Anterior cingulate cortex (tissue), 58 donors: ENCODE data around the gene SYNE1.
A peak's percentile ranks its signal among the peaks of the same experiment; 100 is the strongest.
"Not testable (repeated sequence)": the region's sequence is repeated elsewhere in the genome, so short reads cannot be mapped to it uniquely, and the experiment has no call there.

Experiments
- DNase-seq, 58 donors: peaks; one replicate each; lab custom pipeline; 2025; lab: John Stamatoyannopoulos, UW

Gene SYNE1

DNA sequence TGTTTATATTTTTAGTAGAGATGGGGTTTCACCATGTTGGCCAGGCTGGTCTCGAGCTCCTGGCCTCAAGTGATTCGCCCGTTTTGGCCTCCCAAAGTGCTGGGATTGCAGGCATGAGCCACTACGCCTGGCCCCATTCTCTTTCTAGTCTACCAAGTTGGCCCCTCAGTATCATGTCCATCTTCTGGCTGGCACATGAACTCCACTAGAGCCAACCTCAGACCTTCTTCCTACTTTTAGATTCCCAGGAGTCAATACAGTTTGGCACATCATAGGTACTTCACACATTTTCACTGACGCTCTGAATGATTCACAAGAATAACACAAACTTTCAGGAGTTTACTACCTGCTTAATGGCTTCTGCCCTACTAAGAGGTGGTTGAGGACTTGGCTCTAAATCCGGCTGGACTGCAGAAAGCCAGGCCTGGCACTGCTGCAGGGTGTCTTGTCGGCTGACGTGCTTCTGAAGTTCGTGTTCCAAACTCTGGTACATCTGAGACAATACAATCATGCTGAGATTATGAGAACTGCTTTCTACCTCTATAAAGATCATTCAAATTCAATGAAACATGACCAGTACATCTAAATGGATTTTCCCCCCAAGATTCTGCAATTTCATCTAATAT, 293.3 kb downstream of the SYNE1 start:
- no peak for DNase-seq

DNA sequence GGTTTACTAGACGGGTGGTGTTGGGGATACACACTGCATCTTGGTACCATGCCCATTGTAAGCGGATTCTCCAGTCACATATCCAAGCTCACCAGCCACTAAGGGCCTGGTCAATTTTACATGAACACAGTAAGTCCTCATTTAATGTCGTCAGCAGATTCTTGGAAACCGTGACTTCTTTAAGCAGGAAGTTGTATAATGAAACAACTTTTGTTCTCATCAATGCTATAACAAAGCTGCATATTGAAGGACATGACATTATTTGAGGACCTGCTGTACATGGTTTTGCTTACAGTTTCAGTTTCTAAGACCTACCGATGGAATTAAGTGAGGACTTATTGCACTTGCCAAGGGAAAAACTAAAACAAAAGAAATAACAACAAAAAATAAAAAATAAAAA, 295.6 kb downstream of the SYNE1 start:
- no peak for DNase-seq

DNA sequence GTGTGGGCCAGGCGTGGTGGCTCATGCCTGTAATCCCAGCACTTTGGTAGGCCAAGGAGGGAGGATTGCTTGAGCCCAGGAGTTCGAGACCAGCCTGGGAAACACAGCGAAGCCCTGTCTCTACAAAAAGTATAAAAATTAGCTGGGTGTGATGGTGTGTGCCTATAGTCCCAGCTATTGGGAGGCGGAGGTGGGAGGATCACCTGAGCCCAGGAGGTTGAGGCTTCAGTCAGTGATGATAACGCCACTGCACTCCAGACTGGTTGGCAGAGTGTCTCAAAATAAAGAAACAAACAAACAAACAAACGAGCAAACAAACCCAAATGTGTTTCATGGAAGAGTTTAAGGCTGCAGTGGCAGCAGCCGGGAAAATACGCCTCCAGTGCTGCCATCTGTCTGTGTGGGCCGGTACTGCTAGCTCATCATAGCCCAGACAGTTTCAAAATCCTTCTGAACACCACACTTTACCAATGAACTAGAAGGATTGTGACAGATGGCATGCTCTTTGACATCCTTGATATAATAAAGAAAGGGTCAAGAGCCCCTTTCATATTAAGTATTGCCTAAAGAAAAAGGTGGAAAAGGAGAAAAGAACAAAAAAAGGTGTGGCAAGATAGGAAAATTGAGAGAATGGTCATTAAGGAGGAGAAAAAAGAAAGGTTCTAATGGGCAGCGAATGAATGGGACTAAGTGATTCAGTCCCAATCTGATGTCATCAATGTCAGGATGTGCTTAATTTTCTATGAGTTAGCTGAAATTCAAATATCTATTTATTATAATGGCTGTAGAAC, 298.6 kb downstream of the SYNE1 start:
- peak in 33 of 58 donors; percentile 2 to 63 (median 17) for DNase-seq

DNA sequence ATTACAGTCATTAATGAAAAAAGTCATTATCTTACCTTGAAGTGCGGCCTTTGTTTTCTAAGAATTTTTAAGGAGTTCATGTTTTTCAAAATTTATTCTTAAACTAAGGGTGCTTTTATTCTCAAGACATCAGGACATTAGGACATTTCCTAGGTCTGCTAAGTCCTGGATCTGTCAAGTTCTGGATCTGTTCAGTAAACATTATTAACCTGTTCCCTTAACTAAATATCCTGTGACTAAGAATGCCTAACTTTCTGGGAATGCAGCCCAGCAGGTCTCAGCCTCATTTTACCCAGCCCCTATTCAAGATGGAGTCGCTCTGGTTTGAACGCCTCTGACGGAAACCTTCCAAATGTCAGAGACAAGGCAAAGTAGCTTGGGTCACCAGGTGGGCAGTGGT, 302.6 kb downstream of the SYNE1 start:
- no peak for DNase-seq

DNA sequence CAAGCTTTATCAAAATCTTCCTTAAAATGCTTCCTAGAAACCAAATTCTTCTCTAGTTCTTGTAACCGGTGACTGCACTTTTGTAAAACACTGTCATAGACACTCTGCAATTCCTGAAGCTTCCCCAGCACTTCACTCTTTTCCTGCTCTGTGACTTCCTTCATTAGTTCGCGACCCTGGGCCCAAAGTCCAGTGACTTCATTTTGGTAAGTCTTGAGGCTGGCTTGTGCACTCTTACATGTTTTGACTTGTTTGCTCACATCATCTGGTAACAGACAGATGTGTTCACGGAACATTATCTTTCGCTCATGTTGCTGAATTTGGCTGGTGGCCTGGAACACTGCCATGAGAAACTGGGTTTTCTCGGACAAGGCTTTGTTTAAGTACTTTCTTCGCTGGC, 306.2 kb downstream of the SYNE1 start:
- DNase-seq, result no peak

DNA sequence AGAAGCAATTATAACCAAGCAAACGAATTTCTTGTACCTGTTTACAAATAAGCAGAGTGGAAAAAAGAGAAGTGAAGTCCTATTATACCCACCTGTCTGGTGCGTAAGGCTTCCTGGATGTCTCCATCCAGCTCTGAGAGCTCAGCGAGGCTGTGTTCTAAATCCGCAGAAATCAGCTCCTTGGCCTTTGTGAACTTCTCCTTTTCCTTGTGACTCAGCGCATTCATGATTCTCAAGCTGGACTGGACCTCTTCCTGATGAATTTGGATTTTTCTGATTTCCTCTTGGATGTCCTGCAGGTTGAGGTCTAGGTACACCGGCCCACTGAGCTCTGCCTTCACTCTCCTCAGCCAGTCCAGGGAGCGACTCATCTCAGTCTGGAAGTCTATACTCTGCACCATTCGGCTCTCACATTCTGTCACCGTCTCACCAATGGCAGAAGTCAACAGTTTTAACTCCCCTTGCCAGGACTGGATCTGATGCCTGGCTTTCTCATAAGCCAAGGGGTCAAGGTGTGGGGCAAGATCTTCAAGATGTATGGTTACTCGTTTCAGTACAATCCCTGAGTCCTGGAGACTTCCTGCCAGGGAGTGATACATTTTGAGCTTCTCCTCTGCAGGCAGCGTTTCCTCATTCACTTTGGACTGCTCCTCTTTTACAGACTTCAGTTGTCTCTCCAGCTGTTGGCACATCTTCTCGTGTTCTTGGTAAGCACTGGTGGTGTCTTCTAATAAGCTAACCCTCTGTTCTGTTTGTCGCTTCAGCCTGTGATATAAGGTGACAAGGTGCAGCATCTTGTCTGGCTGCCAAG, 307.3 kb downstream of the SYNE1 start:
- no peak for DNase-seq

DNA sequence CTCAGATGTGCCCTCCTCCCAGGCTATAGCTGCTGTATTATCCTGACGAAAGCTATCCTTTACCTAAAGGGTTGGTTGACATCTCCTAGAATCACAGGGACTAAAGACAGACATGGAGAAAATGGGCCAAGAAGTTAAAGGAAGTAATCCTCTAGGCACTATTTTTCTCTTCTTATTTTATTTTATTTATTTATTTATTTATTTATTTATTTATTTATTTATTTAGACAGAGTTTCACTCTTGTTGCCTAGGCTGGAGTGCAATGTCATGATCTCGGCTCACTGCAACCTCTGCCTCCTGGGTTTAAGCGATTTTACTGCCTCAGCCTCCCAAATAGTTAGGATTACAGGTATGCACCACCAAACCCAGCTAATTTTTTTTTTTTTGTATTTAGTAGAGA, 309.0 kb downstream of the SYNE1 start:
- DNase-seq, result not testable (repeated sequence)

DNA sequence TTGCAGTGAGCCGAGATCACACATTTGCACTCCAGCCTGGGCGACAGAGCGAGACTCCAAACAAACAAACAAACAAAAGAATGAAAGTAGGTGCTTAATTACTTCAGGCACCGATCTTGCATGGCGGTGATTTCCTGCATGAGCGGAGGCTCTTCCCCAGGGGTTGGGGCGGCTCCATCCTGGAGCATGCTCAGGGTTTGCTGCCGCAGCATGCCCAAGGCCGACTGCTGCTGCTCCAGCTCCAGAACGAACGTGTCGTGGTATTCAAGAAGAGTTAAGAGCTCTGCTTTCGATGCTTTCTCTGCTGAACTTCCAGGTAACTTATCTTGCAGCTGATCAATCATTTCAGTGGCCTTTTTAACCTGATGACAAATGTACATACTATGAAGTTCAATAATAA, 313.8 kb downstream of the SYNE1 start:
- DNase-seq, result no peak

DNA sequence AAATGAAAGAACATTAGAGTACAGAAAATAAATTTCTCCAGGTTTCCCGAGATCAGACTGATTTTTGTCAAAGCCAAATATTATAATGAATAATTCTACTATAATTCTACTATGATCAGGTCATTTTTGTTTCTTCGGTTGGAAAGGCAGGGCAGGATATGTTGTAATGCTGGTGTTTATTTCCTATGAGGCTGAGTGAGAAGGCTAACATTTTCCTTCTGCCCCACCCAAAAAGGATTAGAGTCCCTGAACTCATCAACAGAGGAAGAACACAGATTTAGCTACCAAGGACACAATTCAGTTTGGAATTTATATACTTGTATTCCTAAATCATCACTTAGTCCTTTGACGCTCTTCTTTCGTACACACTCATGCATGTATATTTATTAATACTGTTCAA, 318.9 kb downstream of the SYNE1 start:
- no peak for DNase-seq

DNA sequence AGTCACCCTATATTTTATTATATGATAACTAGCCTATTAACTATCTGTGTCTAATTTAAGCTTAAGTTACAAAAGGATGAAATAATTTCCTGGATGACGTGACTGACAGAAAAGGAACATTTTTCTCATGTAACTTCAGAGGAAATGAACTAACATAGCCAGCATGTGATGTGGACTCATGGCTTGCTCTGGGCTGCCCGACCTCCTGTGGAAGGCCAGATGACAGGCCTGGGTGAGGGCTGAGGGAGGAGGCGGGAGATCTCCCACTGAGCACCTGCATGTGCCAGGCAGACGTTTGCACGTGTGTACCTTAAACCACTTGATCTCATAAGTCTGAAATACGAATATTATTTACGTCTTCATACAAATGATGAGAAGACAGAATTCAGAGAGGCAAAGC, 321.1 kb downstream of the SYNE1 start:
- DNase-seq, result no peak

DNA sequence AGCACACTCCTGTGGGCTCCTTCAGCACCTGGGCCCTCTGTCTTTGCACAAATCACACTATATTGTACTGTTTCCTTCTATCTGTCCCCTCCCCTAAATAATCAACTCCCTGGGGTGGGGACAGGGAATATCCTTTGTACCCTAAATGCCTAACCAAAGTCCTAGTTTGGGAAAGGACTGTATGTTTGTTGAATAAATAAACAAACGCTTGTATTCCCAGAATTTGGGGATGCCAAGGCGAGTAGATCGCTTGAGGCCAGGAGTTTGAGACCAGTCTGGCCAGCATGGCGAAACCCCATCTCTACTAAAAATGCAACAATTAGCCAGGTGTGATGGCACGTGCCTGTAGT, 322.7 kb downstream of the SYNE1 start:
- DNase-seq, result no peak

DNA sequence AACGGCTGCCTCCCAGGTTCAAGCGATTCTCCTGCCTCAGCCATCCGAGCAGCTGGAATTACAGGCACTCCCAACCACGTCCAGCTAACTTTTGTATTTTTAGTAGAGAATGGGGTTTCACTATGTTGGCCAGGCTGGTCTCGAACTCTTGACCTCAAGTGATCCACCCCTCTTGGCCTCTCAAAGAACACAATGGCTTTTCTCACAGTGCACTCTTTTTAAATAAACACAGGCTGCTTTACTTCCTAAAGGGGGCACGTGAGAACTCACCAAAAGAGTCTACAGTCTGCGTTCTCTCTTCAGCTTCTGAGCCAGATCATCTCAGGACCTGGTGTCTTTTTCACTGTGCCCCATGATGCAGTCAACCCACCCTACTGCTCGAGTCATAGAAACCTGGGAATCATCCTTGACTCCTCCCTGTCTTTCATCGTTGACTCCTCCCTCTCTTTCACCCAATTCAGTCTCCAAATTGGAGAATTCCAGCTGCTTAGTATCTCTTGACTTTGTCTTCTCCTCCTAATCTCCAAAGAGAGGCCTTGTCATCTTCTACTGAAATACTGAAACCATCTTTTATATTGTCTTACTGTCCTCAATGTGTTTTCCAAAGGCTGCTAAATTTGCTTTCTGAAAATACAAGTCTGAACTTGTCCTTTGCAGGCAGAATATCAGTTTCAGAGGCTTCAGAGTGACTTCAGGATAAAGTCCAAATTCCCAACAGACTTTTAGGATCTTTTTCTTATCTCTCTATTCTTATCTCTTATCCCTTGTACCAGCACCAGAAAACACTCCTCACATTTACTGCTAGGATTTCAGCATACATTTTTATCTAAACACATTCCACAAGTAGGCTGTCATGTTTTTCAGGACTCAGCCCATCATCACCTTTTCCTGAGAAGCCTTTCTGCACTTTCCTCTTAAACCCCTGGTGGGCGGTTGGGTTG, 323.4 kb downstream of the SYNE1 start:
- DNase-seq, result no peak

DNA sequence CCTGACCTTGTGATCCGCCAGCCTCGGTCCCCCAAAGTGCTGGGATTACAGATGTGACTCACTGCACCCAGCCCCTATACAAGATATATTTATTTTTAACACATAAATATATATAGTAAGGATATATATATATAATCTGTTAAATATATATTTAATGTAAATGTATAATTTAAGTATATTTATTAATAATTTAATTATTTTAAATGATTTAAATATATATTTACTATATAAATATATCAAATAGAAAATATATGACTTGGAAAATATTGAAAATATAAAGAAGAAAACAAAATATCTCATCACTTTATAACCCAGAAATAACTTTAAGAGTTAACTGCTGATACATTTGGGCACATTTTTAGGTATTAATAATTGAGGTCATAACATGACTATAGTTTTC, 324.7 kb downstream of the SYNE1 start:
- no peak for DNase-seq

DNA sequence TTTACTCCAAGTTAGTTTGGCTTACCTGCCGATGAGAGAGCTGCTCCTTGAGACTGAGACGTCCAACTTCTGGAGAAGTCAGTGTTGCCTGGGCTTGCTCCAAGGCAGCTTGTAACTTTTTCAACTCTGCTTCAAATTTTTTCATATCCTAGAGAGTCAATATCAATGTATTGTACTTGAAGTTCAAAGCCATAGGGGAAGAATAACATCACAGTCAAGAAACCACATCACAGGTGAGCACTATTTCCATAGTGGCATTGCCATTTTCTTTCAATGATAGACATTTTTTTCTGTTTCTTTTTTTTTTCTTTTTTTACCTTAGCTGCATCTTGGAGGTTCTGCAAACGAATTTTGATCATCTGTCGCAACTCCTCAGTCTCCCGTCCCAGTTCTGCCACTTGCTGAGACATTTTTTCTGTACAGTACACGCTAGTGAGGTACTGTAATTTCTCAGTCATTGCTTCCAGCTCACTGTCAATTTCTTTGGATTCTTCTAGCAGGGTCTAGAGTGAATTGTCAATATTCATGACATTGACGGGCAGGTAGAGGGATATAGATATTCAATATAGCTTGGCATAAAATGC, 326.7 kb downstream of the SYNE1 start:
- DNase-seq, result no peak

DNA sequence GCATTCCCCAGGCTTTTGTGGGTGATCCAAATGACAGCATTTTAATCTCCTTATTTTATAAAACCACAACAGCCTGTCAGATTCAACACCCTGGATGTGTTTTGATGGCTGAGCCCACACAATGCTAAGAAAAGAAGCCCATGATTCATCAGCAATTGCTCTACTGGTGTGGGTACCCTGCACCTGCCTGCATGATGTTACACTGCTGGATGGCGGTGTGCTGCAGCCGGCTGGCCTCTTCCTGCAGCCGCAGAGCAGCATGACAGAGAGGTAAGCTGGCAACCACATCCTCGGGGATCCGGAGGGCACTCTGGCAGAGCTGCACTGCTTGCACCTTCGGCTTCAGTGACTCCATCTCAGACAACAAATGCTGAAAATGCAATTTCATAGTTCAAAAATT, 327.5 kb downstream of the SYNE1 start:
- peak in 23 of 58 donors; percentile 10 to 72 (median 25) for DNase-seq

DNA sequence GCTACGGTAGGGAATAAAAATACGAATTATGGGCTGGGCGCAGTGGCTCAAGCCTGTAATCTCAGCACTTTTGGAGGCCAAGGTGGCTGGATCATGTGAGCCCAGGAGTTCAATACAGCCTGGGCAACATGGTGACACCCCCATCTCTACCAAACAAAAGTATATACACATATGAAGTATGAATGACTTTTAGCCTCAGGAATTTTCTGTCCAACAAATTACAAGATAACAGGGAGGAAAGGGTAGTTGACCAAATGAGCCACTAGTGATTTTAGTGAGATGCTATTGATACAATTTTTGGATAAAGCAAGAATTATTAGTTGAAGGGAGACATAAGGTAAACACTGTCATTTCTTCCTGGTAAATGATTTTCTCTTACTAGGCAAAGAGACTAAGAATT, 328.2 kb downstream of the SYNE1 start:
- DNase-seq, result no peak

DNA sequence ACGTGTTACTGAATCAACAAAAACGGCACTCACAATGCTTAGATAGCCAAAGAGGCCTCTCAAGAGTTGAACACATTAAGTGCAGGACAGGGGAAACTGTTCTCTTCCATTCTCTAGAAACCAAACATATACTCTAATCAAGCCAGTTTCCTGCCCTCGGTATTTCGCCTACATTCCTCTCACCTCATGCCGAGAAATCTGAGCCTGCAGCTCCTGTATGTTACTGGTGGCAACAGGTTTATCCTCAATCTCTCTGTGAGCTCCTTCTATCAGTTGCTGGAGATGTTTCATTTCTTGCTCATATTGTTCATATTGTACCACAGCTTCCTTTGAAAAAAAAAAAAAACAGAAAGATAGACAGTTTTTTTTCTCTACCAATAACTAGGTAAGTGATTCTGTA, 328.9 kb downstream of the SYNE1 start:
- no peak for DNase-seq

DNA sequence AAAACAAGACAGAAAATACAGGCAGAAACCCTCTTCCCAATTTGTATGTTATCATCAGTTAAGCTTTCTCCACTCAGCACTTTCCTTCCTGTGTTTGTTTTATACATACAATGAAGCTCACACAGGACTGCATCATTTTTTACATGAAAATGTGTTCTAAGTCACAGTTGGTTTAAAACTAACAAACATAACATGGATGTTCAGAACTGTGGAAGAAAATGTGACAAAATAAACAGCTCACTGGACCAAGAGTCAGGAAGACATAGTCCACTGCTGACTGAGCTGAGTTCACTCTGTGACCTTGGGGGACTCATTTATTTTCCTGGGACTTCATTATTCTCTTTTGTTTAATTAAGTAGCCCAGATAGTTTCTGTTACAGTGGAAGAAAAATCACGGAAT, 331.5 kb downstream of the SYNE1 start:
- no peak for DNase-seq

DNA sequence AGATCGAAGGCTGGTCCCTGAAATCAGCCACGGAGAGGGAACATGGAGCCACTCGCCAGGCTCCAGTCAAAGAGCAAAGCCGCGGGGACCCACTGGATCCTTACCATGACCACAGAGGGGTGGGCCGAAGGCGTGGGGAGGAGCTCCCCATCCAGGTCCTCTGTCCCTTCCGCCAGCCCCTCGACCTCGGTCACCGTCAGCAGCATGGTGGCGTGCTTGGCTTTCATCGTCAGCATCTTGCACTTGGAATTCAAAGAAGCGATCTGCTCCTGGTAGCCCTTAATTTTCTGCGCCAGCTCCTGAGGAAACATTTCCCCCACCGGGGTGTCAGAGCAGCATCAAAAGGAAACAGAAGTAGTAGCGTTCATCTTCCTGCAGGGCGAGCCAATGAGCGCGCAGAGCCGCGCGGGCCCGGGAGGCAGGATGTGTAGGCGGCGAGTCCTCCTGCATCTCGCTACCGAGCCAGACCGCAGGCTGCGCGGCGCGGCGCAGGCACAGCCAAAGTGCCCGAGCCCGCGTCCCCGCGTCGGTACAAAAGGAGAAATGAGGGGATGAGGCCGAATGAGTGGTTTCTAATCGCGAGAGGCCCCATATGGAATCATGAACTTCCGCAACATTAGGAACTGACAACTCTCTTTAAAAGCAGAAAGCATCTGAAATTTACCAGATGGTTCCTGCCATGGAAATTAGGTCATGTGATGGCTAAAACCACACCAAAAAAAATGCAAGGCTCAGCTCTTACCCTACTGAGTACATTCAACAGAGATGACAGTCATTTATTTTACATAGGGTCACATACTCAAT, 335.2 kb downstream of the SYNE1 start:
- peak; percentile 42 to 93 (median 84) for DNase-seq
